Measurements from ENCODE around the gene KCTD11.
"Not testable (repeated sequence)": the region's sequence is repeated elsewhere in the genome, so short reads cannot be mapped to it uniquely, and the experiment has no call there.

Gene KCTD11

DNA sequence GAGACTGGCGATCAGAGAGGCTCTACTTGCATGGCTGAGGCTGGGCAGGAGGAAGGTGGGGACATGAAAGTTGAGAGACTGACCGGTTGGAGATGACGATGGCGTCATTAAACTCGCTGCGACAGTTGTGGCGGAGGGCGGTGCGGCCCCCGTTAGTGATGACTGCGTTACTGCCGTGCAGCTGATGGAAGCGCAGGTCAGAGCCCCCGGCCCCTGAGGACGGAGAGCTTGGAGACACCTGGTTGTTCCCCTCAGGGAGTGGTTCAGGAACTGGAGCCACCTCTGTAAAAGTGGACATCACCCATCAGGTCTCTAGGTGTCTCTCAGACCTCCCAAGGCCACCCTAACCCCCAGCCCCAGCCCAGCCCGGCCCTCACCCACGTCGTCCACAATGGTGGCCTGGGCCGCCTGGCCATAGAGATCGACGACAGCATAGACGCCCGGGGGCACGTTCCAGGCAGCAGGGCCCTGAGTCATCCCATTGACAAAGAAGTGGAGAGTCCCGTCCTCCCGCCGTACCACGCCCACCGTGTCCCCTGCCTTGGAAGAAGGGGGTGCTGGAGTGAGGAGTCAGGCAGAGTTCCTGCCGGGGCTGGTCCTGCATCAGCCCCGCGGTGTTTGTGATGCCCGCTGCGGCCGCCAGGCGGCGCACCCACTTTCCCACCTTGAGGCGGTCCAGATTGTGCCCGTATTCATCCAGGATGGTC lies 28.1 kb upstream of the KCTD11 start:
- peak; percentile 66 for DNase-seq

DNA sequence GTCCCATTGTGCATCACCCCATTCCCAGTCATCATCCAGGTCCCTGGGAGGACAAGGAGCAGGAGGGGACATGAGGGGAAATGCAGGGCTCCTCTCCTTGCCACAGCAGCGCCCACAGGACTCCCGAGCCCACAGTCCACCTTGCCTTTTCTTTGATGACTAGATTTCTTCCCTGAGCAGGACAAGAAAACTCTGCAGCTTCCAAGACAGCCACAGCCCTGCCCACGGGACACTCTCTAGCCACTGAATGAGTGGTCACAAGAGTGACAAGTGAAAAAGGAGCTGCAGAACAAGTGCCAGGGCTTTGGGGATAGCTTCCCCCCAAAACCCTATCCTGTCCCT lies 27.6 kb upstream of the KCTD11 start:
- no peak for DNase-seq

DNA sequence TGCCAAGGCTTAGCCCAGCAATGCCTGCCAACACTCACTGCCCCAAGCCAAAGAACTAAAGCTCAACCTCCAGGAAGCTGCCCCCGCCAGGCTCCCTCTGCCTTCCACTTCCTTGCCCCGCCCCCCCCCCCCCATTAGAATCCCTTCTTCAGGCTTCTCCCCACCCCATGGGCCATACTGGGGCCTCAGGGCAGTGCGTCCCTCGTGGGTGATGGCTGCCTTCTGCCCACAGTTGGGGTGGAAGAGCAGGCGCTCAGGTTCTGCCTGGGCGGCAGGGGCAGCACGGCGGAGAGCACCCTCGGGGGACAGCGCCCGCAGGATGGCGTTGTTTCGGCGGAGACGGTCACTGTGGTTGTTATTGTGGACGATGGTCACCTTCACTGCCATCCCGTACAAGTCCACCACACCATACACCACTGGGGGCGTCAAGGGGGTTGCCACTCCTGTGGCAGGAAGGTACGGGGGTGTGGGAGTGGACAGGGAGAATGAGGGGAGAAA lies 26.9 kb upstream of the KCTD11 start:
- no peak for DNase-seq

DNA sequence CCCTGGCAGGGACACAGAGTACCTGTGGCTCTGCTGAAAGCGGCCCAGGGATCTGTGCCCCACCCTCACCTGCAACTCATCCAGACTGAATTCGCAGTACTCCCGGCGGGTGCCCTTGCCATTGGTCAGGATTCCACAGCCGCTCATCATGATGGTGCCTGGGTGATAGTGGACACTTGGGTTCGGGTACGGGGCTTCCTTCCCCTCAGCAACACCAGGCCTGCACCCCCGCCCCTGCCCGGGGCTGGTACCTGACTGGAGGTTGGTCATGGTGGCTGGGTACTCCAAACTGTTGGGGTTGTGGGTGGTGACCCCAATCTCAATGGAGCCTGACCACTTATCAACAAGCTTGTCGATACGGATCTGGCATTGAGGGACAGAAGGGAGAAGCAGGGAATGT lies 25.8 kb upstream of the KCTD11 start:
- DNase-seq, result no peak

DNA sequence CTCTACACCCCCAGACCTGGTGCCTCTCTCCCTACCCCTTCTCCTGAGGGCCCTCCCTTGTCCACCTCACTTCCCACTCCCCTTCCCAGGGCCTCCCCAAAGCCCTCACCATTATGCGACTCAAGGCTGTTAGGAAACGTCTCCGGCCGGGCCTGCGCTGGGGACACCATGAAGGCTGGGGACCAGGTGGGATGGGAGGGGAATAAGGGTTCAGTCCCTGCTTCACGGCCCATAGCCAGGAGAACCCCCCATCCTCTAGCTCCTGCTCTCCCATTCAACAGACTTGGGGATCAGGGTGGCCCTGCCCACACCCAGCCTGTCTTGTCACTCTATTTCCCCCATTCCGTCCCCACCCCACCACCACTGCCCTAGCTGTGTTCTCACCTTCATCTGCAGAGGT lies 24.9 kb upstream of the KCTD11 start:
- no peak for DNase-seq

DNA sequence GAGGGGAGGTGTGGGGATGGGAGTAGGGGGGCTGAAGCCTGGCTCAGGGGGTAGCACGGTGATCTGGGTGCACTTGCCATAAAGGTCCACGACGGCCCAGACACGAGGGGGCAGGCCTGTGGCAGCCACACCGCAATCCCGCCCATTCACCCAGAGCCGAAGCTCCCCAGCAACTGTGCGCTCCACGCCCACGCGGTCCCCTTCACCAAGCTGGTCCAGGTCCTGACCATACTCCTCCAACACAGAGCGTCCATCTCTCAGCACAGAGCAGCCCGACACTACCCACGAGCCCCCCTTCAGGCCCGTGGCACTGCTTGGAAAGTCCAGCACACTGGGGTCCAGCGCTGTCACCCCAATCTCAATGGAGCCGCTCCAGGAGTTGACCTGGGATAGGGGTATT lies 24.5 kb upstream of the KCTD11 start:
- DNase-seq, result no peak

DNA sequence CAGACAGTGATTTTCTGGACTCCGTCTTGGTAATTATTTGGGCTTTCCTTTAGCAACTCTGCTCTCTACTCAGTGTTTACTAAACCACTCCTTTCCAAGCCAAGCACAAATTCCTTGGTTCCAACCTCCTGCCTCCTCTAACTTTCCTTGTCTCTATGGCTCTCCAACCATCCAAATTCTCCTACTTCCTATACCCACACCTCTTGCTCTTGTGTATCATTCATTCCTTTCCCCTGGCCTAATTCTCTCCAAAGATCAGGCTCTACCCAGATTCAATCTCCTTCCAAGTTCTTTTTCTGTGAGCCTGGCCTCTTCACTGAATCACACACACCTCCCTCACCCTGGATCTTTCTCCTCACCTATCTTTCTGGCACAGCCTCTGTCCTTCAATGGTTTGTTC lies 24.0 kb upstream of the KCTD11 start:
- DNase-seq, result no peak

DNA sequence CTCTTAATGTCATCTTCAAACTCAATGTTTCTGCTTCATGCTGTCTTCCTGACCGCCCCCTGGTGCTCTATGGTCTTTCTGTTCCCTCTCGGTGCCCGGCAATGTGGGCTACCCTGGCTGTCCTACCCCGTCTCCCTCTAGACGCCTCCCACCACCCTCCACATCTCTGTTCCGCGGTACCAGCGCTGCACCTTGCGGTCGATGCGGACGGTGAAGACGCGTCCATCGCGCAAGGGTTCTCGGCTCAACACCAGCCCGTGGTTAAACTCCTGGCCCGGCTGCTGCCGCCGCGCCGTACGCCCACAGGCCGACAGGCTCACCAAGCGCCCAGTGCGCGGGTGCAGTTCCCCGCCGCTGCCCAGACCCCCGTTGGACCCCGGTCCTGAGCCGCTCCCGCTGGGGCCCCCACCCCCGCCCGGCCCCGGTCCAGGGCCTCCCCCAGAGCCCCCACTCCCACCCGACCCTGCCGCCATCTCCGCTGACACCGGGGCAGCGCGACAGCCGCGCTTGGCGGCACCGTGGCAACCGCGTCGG lies 23.1 kb upstream of the KCTD11 start, which contains the start of gene NEURL4:
Gene NEURL4, minus strand, starts transcription at position 496 of the 534 bp plus-strand sequence. Its CDS starts 23 bp downstream, at position 473.
- no peak for DNase-seq

DNA sequence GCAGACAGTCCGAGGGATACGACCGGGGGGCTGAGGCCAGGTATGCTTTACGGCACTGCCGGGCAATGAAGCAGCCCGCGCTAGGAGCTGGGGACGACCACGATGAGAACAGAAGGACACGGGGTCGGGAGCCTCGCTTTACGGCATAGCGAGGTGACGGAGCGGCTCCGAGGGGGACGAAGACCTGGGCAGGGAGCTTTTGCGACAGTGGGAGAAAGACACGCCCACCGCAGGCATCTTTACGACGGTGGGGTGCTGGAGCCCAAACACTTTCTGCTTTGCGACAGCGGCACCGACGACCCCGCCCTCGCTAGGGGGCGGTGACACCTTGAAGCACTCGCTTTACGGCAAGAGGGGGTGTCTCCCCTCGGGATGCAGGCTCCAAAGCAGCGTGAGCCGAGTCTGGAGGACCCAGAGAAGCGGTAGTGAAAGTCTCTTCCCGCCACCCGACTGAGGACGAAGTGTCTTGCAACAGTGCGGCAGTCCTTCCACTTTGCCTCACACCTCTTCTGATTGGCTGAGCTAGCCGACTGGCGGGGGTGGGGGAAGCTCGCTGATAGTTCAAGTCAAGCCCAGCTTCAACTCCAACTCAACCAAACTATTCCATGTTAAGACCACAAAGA lies 22.5 kb upstream of the KCTD11 start:
- peak; percentile 96 for DNase-seq

DNA sequence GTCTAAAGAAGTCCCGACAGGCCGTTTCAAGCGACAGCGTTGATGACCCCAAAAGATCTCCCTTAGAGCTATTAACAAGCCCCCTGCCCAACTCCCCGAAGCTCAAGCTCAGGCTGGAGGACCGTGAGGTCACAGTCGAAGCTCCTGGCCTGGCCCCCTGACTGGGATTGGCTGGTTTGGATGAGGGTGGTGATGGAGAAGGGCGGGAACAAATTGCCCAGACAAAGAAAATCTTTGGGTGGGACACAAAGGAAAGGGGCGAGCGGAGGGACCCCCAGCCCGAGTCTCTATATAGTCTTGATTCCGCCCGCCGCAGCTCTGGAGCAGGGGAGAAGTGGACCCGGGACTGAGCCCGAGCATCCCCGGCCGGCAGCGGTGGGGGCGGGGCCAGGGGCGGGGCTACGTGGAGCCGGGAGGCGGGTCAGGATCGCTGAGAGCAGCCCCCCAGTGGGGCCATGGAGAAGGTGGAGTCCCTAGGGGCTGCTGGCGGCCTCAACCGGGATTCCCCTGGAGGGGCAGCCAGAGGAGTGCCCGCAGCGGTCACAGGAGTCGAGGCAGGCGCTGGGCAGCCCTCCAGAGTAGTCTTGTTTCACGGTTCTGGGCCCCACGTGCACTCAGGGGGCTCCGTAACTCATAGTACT lies 21.8 kb upstream of the KCTD11 start:
- peak; percentile 84 for DNase-seq

DNA sequence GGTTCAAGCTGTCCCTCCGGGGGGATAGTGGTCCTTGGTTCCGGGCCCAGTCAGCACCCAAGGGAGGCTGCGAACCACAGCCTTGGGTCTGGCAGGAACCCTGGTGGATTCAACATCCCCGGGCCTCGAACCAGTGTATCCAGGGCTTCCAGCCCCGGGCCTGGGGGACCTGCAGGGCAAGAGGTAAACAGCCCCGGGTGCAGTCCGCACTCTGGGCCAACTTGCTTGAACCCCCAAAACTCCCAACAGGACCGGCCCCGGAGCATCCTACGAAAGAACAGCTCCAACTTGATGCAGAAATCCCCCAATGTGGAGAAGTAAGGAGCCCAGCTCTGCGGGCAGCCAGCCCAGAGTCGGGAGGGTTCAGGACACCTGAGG lies 21.3 kb upstream of the KCTD11 start:
- DNase-seq, result no peak

DNA sequence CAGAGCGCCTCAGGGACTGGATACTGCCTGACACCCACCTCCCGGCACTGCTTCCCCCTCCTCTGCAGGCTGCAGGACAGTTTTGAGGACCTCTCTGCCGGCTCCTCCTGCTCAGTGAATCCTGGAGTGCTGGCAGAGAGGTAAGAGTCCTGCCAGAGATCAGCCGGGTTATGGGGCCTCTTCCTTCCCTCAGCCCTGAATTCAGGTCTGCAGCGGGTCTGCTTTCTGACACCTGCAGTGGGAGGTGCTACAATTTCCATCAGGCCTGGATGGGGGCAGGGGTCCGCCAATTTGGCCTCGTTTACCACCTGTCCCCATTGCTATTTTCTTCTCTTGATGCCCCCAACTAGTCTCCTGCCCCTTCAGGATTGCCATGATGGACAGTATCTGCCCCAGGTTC lies 19.9 kb upstream of the KCTD11 start:
- DNase-seq, result no peak

DNA sequence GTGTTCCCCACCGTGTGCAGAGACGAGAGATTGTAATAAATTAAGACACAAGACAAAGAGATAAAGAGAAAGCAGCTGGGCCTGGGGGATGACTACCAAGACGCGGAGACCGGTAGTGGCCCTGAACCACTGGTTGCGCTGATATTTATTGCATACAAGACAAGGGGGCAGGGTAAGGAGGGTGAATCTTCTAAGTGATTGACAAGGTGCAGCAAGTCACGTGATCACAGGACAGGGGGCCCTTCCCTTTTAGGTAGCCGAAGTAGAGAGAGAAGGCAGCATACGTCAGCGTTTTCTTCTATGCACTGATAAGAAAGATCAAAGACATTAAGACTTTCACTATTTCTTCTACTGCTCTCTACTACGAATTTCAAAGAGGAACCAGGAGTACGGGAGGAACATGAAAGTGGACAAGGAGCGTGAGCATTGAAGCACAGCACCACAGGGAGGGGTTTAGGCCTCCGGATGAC lies 19.3 kb upstream of the KCTD11 start:
- not testable (repeated sequence) for DNase-seq

DNA sequence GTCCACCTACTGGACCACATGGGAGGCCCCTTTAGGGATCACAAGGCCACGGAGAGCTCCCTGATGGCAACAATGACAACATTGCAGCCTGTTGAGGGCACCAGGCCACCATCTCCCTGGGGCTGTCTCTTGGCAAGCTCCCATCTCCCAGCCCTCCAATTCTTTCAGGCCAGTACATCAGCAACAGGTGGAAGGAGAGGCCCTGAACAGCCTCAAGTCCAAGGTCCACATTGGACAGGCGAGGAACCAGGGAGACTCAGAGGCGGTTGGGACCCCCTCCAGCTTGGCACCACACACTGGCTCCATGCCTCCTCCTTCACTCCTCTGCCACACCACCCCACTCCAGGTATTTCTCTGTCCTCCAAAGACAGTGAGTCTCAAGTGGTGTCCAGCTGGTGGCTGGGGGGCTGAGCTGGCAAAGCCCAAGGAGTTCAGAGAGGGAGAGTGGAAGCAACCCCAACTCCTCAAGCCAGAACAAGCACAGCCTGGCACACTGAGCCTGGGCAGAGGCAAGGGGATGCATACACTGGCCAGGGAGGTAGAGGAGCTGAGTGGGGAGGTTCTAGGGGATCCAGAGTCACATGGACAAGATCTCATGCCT lies 16.9 kb upstream of the KCTD11 start:
- no peak for DNase-seq

DNA sequence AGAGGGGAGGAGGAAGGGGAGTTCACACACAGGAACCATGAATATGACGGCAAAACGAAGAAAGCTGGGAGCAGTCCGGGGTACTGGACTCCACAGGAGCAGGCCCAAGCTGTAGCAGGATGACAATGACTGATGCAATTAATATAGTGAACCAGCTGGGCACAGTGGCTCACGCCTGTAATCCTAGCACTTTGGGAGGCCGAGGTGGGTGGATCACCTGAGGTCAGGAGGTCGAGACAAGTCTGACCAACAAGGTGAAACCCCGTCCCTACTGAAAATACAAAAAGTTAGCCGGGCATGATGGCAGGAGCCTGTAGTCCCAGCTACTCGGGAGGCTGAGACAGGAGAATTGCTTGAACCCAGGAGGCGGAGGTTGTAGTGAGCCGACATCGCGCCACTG lies 16.2 kb upstream of the KCTD11 start:
- not testable (repeated sequence) for DNase-seq

DNA sequence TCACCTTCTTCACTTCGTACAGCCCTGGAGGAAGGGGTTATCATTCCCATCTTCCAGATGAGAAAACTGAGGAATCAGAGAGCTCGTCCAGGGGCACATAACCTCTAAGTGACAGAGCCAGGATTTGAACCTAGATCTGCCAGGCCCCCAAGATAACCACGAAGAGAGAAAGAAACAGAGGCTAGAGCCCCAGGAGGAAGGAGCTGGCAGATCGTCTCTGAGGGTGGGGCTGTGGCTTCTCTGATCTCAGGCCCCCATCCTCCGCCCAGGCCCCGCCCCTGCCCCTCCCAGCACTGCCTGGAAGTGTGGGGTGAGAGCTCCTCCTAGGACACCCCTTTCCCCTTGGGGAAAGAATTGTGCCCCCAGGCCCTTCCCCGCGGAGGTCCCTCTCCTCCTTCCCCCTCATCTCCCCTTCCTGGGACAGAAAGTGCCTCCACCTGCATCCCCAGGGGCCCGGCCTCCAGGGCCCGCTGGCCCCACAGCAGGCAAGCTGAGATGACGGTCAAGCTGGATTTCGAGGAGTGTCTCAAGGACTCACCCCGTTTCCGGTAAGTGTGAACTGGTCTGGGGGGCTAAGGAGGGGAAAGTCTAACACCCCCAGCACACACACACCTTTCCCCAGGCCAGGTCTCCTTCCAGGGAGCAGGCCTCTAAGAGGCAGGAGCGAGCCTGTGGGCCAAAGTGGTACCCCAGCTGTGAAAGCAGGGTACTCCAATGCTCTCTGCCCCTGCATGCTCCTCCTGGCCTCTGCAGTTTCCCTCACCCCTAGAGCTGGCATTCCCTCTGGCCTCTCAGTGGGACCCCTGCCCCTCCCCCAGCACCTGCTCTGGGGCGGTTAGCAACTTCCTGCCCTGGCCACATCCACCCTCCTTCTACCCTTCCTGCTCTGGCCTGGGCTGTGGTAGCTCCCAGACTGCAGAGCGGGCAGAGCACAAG lies 15.5 kb upstream of the KCTD11 start, which contains the start of gene ACAP1:
Gene ACAP1, plus strand, starts transcription at position 290 of the 936 bp plus-strand sequence. Its CDS starts 206 bp downstream, at position 496.
- peak; percentile 84 for DNase-seq

DNA sequence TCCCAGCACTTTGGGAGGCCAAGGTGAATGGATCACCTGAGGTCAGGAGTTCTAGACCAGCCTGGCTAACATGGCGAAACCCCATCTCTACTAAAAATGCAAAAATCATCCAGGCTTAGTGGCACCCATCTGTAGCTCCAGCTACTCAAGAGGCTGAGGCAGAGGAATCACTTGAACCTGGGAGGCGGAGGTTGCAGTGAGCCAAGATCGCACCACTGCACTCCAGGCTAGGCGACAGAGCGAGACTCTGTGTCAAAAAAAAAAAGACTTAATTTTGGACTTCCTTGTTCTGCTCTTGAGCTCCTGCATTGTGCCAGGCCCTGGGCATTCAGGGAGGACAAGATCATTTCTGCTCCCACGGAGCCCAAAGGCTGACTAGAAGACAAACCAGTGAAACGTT lies 14.4 kb upstream of the KCTD11 start:
- DNase-seq, result not testable (repeated sequence)

DNA sequence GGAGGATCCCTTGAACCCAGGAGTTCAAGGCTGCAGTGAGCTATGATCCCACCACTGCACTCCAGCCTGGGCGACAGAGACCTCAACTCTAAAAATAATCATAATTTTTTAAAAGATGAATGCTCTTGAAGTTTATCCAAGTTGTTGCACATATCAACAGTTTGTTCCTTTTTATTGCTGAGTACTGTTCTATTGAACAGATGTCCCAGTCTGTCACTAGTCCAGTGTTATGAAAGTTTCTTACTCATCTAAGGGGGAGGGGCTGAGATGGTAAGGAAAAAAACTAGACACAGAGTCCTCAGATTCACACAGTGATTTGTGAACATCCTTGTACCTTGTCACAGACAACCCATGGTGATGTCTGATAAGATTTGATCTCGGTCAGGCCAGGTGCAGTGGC lies 11.8 kb upstream of the KCTD11 start:
- no peak for DNase-seq

DNA sequence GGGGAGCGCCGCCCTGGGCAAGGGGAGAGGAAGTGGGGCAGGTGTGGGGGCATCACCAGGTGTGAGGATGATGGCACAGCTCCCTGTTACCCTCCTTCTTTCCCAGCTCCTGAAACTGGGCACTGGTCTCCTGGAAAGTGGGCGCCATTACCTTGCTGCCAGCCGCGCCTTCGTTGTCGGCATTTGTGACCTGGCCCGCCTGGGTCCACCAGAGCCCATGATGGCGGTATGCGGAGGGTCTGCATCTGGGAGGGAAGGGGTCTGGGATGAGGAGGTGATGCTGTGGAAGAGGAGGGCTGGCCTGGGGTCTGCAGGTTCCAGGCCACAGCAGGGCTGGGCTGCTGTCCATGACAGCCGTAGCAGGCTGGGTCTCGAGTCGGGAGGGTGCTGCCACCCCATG lies 10.1 kb upstream of the KCTD11 start:
- DNase-seq, result no peak

DNA sequence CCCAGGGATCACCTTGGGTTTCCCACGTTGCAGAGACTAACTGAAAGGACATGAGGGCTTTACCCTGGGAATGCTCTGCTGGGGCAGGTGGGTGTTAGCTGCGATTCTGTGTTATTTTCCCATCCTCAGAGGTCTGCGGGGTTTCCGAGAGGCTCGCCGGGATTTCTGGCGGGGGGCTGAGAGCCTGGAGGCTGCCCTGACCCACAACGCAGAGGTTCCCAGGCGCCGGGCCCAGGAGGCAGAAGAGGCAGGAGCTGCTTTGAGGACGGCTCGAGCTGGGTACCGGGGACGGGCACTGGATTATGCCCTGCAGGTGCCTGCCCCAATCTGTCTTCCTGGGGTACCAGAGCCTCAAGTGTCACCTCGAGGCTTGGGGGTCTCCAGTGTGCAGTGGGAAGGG lies 8.7 kb upstream of the KCTD11 start:
- DNase-seq, result no peak

DNA sequence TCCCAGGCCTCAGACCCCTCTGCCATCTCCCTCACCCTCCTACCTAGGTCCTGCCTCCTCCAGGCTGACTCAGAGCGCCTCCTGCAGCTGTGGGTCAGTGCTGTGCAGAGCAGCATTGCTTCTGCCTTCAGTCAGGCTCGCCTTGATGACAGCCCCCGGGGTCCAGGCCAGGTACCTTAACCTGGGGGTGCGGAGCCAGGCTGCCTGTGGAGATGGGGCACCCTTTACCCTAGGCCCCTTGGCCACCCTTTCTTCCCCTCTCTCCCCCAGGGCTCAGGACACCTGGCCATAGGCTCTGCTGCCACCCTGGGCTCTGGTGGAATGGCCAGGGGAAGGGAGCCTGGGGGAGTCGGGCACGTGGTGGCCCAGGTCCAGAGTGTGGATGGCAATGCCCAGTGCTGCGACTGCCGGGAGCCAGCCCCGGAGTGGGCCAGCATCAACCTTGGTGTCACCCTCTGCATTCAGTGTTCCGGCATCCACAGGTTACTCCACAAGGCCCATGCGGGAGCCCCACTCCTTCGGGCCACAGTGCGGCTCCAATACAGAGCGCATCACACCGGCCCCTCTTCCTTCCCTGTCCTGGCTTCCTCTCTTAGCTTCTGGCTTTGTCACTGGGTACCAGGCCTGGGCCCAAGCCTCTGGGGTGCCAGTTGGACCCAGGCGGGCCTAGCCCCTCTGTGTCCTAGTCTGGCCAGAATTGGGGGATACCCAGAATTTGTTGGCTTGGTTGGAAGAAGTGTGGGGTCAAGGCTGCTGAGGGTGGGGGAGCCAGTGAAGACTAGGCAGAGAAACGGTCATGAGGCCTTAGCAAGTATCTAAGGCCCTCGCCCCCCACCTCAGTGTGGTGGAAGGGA lies 5.0 kb upstream of the KCTD11 start:
- DNase-seq, result no peak
